GM19324 (cell line): ENCODE measurements around the gene INPP5A.
"Not testable (repeated sequence)": the region's sequence is repeated elsewhere in the genome, so short reads cannot be mapped to it uniquely, and the experiment has no call there.

Experiments used
- ATAC-seq: cut with Tn5 transposase; IDR thresholded peaks from one replicate; pipeline ENCODE4 v1.9.1; 2021; ENCODE audit warnings: mild to moderate bottlenecking, moderate library complexity; ENCODE audit not compliant: unreplicated experiment, low FRiP score

Gene INPP5A

GRCh38 chr10:132666705-132667341 lies 129.2 kb downstream of the INPP5A start:
- ATAC-seq, result no peak

DNA sequence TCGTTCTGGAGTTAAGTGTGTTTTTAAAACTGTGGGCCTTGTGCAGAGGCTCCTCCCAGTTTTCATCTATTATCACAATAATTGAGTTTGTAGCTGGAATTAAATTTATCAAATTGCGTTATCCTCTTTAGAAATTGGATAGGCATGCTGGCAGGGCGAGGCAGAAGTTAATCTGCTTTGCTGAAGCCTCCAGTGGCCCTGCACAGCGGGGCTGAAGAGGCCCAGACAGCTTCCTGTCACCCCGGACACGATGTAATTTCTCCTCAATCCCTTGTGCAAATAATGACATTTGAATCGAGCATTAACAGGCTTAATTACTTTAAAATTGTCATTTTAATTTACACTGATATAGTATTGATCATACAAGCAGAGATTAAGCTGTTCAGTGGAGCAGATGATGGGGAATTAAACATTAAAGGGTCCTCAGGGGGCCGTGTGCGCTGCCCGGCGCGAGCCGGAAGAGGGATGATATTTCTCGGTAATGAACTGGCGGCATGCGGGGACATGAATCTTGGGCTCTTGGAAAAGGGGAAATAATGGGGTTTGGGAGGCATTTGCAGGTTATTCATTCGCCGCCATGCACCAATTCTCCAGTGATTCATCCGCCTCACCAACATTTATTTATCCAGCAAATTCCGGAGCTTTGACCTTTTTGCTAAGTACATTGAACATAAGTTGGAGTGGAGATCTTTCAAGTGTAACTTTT lies 129.9 kb downstream of the INPP5A start:
- no peak for ATAC-seq

GRCh38 chr10:132668048-132668394 lies 130.4 kb downstream of the INPP5A start:
- no peak for ATAC-seq

GRCh38 chr10:132669208-132669861 lies 131.7 kb downstream of the INPP5A start:
- no peak for ATAC-seq

GRCh38 chr10:132670546-132671227 lies 133.1 kb downstream of the INPP5A start:
- no peak for ATAC-seq

DNA sequence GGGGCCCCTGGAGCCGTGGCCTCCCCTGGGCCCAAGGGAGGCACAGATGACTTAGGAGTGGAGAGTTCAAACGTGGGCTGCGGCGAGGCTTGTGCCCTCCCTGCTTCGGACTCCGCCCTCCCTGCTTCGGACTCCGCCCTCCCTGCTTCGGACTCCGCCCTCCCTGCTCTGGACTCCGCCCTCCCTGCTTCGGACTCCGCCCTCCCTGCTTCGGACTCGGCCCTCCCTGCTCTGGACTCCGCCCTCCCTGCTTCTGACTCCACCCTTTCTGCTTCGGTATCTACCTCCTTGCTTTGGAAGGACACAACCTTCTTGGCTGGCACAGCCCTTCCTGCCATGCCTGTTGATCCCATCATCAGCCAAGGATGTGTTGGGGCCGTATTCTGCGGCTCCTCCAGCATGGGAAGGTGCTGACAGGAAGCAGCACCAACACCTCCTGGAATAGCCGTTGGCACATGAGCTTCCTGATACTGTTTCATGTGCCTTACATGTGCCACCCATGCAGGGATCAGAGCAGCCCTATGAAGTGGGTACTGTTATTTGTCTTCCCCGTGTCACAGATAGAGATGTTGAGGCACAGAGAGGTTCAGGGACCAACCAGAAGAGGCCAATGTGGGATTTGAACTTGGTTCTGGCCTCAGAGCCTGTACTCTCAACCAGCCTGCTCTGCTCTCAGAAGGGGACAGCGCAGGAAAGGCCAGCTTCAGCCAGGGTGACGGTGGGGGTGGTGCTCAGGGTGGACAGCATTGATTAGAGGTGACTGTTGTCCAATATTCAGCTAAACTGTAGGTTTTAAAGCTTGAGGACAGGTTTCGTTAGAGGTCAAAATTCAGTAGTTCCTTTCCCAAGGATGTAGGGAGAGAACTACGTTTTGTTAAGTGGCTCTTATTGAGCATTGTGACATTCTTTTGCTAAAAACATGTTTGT lies 133.9 kb downstream of the INPP5A start:
- no peak for ATAC-seq

DNA sequence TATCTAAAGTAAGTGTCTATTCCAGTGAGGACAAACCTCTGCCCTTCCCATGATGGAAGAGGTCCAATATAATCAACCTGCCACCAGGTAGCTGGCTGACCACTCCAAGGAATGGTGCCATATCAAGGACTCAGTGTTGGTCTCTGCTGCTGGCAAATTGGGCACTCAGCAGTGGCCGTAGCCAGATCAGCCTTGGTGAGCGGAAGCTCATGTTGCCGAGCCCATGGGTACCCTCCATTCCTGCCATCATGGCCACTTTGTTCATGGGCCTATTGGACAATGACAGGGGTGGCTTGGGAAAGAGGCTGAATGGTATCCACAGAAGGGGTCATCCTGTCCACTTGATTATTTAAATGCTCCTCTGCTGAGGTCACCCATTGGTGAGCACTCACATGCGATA lies 136.2 kb downstream of the INPP5A start:
- ATAC-seq, result not testable (repeated sequence)

DNA sequence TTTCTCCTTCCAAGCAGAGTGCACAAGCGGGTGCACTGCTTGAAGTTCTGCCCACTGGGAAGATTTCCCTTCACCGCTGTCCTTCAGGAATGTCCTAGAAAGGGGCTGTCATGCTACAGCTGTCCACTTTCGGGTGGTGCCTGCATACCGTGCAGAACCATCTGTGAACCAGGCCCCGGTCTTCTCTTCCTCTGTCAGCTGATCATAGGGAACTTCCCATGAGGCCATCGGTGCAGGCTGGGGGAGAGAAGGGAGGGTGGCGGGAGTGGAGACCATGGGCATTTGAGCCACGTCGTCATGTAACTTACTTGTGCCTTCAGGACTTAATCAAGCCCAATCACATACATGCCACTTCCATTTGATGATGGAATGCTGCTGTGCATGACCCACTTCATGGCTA lies 136.7 kb downstream of the INPP5A start:
- ATAC-seq, result no peak

DNA sequence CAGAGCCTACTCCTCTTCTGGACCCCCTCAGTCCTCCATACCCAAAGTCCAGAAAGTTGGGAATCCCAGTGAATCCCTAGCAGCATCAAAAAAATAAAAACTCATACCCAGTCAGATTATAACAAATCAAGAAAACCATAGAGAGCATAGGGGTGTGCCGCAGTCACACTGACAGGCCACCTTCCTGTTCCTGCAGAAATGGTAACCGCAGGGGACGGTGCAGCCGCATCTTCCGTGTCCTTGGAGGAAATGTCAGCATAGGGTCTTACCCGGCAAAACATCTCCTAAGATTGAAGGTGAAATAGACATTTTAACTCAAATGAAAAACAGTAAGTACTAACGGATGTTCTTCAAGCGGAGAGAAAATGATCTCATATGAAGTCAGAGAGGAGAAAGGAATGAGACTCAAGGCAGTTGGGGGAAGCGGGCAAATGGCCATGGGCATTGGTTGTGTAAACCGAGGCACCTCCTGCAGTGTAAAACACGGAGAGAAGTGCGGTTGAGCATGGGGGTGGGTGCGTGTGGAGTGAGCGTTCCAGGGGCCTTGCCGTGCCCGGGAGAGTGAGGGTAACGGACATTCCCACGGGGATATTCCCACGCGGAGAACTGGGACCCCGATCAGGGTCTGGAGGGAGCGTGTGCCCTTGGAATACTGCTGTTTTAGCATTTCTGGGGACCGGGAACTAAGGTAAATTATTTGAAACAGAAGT lies 137.6 kb downstream of the INPP5A start:
- ATAC-seq, result no peak

GRCh38 chr10:132676193-132676891 lies 138.8 kb downstream of the INPP5A start:
- ATAC-seq, result no peak

DNA sequence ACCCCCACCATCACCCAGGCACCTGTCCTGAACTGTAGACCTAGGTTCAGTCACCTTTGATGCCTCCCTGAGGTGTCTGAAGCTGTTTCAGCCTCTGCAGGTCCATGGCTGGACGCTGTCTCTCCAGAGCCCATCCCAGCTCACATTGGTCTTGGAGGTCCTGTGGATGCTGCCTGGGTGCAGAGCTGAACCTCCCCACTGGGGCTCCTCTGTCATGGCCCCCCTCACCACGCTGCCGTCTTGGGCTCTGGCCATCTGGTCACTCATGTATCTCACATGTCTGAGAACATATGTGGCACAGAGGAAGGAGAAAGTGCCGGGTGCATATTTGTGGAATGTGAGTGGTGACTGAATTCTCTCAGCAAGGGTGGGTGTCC lies 139.5 kb downstream of the INPP5A start:
- no peak for ATAC-seq

GRCh38 chr10:132677473-132678227 lies 140.1 kb downstream of the INPP5A start:
- ATAC-seq, result no peak

DNA sequence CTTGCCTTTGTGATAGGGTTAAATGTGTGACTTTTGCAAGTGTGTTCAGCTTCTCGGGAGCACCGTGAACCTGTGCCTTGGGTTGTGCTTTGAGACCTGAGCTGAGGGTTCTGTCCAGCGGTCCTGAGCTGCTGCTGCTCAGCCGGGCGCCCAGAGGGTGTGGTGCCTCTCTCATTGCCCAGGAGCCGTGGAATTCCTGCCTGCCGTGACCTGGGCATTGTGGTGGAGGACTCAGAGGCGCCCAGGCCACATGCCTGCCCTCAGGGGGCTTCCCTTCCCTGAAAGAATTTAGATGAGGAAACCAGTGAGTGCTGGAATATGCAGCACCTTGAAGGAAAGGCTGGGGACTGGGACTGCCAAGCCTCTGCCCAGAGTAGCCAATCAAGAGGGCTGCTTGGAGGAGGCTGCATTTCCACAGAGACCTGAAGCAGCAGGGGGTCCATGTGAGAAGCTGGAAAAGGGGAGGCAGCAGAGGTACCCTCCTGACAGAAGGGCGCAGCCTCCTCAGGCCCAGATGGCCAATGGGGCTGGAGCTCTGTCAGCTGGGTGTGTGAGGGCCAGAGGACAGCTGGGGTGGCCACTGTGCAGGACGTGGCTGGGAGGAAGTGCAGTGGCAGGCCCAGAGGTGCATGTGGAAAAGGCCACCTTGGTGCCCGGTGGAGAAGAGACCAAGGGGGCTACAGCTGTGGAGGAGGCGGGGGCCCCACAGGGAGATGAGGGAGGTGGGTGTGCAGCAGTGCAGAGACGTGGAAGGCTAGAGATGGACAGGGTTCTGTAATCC lies 141.0 kb downstream of the INPP5A start:
- ATAC-seq, result no peak

GRCh38 chr10:132679217-132679595 lies 141.6 kb downstream of the INPP5A start:
- ATAC-seq, result no peak

- no peak for ATAC-seq
Measured at GRCh38 chr10:132679640-132680039, 142.1 kb downstream of the INPP5A start.

DNA sequence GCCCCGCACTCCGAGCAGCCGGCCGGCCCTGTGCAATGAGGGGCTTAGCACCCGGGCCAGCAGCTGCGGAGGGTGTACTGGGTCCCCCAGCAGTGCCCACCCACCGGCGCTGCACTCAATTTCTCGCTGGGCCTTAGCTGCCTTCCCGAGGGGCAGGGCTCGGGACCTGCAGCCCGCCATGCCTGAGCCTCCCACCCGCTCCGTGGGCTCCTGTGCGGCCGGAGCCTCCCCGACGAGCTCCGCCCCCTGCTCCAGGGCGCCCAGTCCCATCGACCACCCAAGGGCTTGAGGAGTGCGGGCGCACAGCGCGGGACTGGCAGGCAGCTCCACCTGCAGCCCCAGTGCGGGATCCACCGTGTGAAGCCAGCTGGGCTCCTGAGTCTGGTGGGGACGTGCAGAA lies 143.2 kb downstream of the INPP5A start:
- ATAC-seq, result not testable (repeated sequence)

DNA sequence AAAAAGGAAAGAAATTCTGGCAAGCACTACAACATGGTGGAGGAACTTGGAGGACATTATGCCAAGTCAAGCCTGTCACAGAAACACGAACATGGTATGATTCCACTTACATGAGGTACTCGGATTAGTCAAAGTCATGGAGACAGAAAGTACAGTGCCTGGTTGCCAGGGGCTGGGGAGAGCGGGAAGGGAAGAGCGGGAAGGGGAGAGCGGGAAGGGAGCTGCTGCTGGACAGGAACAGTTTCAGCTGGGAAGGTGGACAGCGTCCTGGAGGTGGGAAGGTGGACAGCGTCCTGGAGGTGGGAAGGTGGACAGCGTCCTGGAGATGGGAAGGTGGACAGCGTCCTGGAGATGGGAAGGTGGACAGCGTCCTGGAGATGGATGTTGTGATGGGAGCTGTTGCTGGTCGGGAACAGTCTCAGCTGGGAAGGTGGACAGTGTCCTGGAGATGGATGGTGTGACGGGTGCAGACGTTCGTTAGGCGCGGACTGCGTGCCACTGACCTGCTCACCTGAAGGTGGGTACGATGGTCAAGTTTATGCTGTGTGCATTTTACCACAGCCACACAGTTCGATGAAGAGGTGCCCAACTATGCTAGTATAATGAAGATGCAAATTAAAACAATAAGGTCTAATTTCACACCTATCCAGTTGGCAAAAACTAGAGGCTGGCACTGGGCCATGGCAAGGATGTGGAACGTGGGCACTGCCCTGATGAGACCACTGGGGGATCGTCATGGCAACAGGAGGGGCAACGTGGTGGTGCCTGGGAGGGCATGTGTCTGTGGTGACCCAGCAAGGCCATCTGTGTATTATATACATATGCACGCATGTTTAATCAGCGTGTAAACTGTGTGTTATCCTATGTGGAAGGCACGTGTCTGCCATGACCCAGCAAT lies 144.5 kb downstream of the INPP5A start:
- ATAC-seq, result no peak
